Measurements from ENCODE around the gene CHRNB1. TPM values are rescaled to one million over a fixed set of nuclear protein-coding genes. Genes with fewer than 3 reads are reported as not detected.
"Not testable (repeated sequence)": the region's sequence is repeated elsewhere in the genome, so short reads cannot be mapped to it uniquely, and the experiment has no call there.

Gene CHRNB1
- total and polyA plus RNA-seq, 5 experiments from 2014 or later: 5.4 to 24.5 (median 18.1) TPM

DNA sequence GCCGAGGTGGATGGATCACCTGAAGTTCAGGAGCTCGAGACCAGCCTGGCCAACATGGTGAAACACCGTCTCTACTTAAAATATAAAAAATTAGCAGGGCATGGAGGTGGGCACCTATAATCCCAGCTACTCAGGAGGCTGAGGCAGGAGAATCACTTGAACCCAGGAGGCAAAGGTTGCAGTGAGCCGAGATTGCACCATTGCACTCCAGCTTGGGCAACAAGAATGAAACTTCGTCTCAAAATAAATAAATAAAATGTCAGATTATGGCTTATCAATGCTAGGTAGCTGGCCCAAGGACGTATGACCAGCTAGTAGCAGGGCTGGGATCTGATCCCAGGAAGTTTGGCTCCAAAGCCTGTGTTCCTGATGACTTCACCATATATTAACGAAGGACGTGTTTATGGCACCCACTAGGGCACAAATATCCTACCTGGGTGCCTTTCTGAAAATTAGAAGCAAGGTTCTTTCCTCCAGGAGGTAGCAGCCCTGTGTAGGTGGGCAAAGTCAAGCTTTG lies 25.7 kb downstream of the CHRNB1 start:
- not testable (repeated sequence) for H3K27me3 Mint-ChIP-seq, H3K9me3 Mint-ChIP-seq, H3K4me3 Mint-ChIP-seq, ATAC-seq, DNase-seq
- peak overlapping the region in 6 of 10 donors; percentile 25 to 93 (median 58) for H3K27ac Mint-ChIP-seq
- POLR2A ChIA-PET: interaction anchor here (0.7 to 12.5 kb wide), 3 partner anchors 9 to 25 kb away, joined by 3 to 295 read pairs (median 21); partner anchors contain the start of gene ZBTB4
- peaks cover 0 to 25% (median 5%) of the 10 kb centered on the region in 3 donors for H3K36me3 Mint-ChIP-seq
- H3K4me1 Mint-ChIP-seq: peaks cover 16 to 71% (median 52%) of the 10 kb centered on the region in 4 donors

DNA sequence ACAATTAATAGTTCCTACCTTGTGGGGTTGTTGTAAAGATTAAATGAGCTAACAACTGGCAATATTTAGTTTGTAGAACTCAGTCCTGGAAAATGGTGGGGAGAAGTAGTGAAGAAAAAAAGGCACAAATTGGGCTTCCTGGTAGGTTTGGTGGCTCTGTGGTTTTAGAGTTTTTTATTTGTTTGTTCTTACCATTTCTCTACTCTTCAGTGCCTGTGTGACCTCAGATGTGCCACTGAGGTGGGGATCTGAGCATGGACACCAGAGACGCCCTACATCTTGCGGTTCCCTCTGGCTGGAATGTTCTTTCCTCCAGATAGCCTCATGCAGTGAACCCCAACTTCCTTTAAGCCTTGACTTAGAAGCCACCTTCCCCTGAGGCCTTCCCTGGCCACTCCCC lies 26.9 kb downstream of the CHRNB1 start:
- peak in 1 of 10 donors; percentile 31 for DNase-seq
- H3K27ac Mint-ChIP-seq: peak overlapping the region; percentile 27 to 93 (median 82)
- H3K4me3 Mint-ChIP-seq: peak overlapping the region in 8 of 10 donors; percentile 28 to 68 (median 48)
- H3K4me1 Mint-ChIP-seq: peaks cover 24 to 76% (median 57%) of the 10 kb centered on the region in 4 donors
- H3K36me3 Mint-ChIP-seq: peaks cover 0 to 22% (median 2%) of the 10 kb centered on the region in 3 donors
- peak; percentile 51 to 52 for ATAC-seq
- no peaks in the 10 kb centered on the region for H3K9me3 Mint-ChIP-seq
- POLR2A ChIA-PET: interaction anchor here (0.9 to 12.5 kb wide), 4 partner anchors 8 to 13 kb away, joined by 3 to 295 read pairs (median 13); partner anchors contain the start of genes POLR2A, SLC35G6 and ZBTB4
- H3K27me3 Mint-ChIP-seq: no peaks in the 10 kb centered on the region

DNA sequence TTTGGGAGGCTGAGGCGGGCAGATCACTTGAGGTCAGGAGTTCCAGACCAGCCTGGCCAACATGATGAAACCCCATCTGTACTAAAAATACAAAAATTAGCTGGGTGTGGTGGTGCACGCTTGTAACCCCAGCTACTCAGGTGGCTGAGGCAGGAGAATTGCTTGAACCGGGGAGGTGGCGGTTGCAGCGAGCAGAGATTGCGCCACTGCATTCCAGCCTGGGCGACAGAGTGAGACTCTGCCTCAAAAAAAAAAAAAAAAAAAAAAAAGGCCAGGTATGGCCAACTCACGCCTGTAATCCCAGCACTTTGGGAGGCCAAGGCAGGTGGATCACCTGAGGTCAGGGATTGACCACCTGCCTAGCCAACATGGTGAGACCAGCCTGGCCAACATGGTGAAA lies 29.9 kb downstream of the CHRNB1 start:
- peak overlapping the region in 1 of 10 donors; percentile 36 for H3K4me3 Mint-ChIP-seq
- H3K27ac Mint-ChIP-seq: peak overlapping the region in 7 of 10 donors; percentile 43 to 99 (median 72)
- not testable (repeated sequence) for H3K27me3 Mint-ChIP-seq, DNase-seq, ATAC-seq, H3K9me3 Mint-ChIP-seq
- H3K36me3 Mint-ChIP-seq: peaks cover 0 to 16% (median 0%) of the 10 kb centered on the region in 3 donors
- H3K4me1 Mint-ChIP-seq: peaks cover 32 to 79% (median 60%) of the 10 kb centered on the region in 4 donors
- POLR2A ChIA-PET: interaction anchor here (2.1 to 12.5 kb wide), 4 partner anchors 10 to 38 kb away, joined by 19 to 295 read pairs (median 98); partner anchors contain the start of genes CHRNB1, POLR2A and TMEM102

DNA sequence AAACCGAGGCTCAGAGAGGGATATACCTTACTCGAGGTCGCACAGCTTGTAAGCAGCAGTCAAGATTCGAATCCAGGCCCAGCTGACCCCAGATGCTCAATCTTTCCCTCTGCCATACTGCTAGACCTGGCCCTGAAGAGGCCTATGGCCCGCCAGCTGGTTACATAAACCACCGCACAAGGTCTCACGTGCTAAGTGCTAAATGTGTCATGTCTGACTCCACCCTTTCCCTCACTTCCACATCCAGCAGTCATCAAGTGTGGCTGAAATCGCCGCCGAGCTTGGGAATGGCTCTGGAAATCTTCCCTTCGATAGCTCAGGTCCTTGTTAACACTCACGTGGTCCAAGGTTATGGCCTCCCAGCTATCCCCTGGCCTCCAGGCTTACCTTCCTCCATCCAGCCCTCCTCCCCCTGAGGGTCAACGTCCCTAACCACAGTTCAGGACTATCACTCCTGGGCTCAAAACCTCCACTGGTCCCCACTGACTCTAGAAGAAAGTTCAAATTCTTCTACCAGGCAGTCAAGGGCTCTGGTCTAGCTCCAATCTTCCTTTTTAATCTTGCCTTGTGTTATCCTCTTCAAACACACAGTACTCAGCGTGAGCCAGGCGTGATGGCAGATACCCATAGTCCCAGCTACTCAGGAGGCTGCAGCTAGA lies 31.0 kb downstream of the CHRNB1 start:
- H3K36me3 Mint-ChIP-seq: peaks cover 0 to 16% (median 0%) of the 10 kb centered on the region in 3 donors
- ATAC-seq: no peak

DNA sequence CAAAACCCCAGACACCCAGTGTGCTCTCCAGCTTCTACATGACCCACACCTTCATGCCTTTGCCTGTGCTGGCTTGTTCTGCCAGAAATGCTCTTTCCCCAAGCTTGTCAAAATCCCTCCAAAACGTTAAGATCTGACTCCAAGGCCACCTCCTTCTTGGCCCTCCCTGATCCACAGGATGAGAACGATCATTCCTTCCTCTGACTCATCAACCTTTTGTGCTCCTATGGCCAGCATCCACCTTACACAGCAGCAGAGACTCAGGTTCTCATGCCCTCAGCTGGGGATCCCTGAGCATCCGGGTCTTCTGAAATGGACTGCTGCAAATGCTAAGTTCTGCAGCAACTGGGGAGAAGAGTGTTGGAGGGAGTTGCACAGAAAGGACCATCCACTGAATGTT lies 31.6 kb downstream of the CHRNB1 start:
- peaks cover 36 to 85% (median 68%) of the 10 kb centered on the region in 4 donors for H3K4me1 Mint-ChIP-seq
- peaks cover 0 to 16% (median 0%) of the 10 kb centered on the region in 3 donors for H3K36me3 Mint-ChIP-seq
- ATAC-seq (no peak), DNase-seq (no peak)
- H3K4me3 Mint-ChIP-seq: peak overlapping the region; percentile 90 to 100 (median 98)
- peak overlapping the region; percentile 88 to 99 (median 98) for H3K27ac Mint-ChIP-seq
- H3K27me3 Mint-ChIP-seq: no peaks in the 10 kb centered on the region
- no peaks in the 10 kb centered on the region for H3K9me3 Mint-ChIP-seq
- POLR2A ChIA-PET: interaction anchor here (0.7 to 12.5 kb wide), 9 partner anchors 8 to 210 kb away, joined by 3 to 295 read pairs (median 19); partner anchors contain the start of genes CHRNB1, POLR2A, TMEM102 and TP53

More for the DNA sequence above, 31.0 kb downstream of the CHRNB1 start:
- H3K4me1 Mint-ChIP-seq: peaks cover 36 to 85% (median 68%) of the 10 kb centered on the region in 4 donors
- peak overlapping the region; percentile 88 to 99 (median 98) for H3K27ac Mint-ChIP-seq
- no peaks in the 10 kb centered on the region for H3K27me3 Mint-ChIP-seq
- H3K9me3 Mint-ChIP-seq: no peaks in the 10 kb centered on the region
- POLR2A ChIA-PET: interaction anchor here (1.0 to 12.5 kb wide), 7 partner anchors 9 to 211 kb away, joined by 4 to 295 read pairs (median 35); partner anchors contain the start of genes CHRNB1, POLR2A, TMEM102 and TP53
- peak overlapping the region; percentile 90 to 100 (median 98) for H3K4me3 Mint-ChIP-seq
- no peak for DNase-seq

DNA sequence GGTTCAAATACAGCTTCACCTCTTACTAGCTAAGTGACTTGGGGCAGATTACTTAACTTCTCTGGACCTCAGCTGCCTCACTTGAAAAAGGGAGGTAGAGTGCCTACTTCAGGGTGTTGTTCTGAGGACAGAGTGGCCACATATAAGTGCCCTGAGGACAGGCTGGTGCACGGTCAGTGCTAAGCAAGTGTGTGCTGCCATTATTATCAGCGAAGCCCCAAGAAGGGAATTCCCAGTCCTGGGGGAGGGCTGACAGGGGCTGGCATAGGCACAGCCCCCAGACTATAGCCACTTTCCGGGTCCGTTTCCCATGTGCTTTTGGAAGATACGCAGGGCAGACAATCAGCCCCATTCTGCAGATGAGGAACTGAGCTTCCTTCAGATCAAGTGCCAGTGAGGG lies 32.1 kb downstream of the CHRNB1 start:
- Mint-ChIP-seq H3K9me3 (no peaks in the 10 kb centered on the region), H3K36me3 (peaks cover 0 to 16% (median 0%) of the 10 kb centered on the region in 3 donors), H3K4me1 (peaks cover 34 to 85% (median 68%) of the 10 kb centered on the region in 4 donors), H3K4me3 (peak overlapping the region; percentile 90 to 100 (median 98)), H3K27me3 (no peaks in the 10 kb centered on the region), H3K27ac (peak overlapping the region; percentile 88 to 99 (median 98))
- DNase-seq (no peak), ATAC-seq (no peak)
- POLR2A ChIA-PET: interaction anchor here (0.6 to 12.5 kb wide), 12 partner anchors 8 to 210 kb away, joined by 3 to 295 read pairs (median 19); partner anchors contain the start of genes CHRNB1, FGF11, FXR2 and POLR2A

DNA sequence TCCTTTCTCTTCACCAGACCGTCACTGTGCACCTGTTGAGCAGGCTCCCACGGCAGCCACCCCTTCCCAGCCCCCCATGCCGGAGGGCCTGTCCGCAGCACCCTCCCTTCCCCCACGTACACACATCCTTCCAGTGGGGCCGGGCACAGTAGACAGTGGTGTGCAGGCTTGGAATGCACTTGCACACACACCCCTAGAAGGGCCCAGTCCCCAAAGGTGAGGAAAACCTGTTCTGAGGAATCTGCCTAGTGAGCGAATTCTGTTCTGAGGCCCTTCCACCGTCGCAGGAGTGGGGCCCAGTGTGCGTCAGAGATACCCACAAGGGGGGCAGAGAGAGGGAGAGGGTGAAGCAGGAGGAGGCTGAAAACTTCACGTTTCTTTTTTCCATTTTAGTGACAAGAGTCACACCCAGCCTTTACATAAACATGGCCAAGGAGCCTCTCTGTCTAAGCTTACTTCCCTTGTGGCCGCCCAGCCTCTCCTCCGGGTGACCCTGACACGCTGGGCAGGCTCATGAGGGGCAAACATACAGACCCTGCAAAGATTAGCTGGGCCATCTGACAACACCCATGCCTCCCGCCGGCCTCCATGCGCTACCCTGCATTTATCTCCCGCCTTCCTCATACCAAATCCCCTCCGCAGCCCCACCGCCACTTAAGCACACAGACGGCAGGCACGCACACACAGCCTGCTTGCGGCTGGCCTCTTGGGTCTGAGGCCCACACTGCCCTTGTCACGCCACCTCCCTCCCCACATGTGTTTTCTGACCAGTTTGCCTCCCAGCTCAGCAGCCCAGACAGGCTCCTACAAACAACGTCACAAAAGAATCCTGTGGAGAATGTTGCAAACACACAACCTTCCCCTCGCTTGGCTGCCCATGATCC lies 32.8 kb downstream of the CHRNB1 start:
- ATAC-seq: peak; percentile 38 to 39
- DNase-seq: peak; percentile 23 to 82 (median 74)

DNA sequence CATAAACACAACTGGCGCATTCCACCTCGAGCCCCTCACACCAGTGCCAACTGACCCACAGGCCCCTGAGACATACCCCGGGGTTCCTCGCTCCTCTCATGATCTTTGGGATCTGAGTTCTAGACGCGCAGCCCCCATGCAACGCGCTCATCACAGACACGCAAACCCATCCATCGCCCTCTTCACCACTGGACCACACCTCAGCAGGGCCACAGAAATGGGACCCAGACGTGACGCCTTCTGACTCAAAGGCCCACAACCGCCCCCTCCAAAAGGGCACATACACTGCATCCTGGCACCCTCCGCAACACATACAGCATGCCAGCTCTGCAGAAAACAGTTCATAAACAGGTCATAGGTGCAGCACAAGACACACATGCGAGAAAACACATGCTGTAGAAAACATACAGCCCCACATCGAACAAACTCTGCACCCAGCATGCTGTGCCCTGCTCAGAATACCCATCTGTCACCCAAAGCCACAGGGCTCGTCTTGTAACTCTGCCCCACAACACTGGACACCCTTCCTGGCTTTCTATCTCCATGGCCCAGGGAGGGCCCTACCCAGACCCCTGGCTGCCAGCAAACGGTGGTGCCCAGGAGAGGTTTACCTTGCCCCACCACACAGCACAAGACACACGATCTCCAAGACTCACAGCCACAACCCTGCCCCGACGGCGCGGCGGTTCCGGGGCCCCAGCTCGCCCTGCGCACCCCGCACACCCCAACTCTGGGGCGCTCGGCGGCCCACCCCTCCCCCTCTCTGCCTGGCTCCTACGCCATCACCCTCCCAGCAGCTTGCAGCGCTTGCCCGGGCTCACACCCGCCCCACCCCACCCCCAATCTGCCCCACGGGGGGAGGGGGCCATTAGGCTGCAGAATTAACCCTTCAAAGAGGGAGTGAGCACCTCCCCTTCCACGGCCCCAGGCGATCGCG lies 33.7 kb downstream of the CHRNB1 start:
- ATAC-seq: peak; percentile 39 to 51
- peaks cover 0 to 14% (median 0%) of the 10 kb centered on the region in 3 donors for H3K36me3 Mint-ChIP-seq
- peak overlapping the region; percentile 97 to 99 (median 98) for H3K27ac Mint-ChIP-seq
- peak; percentile 57 to 89 (median 76) for DNase-seq
- peak overlapping the region; percentile 90 to 100 (median 98) for H3K4me3 Mint-ChIP-seq
- no peaks in the 10 kb centered on the region for H3K27me3 Mint-ChIP-seq
- peaks cover 42 to 84% (median 73%) of the 10 kb centered on the region in 4 donors for H3K4me1 Mint-ChIP-seq
- no peaks in the 10 kb centered on the region for H3K9me3 Mint-ChIP-seq
- POLR2A ChIA-PET: interaction anchor here (0.6 to 12.5 kb wide), 27 partner anchors 8 to 241 kb away, joined by 3 to 295 read pairs (median 7); partner anchors contain the start of genes ACAP1, CHRNB1, FGF11 and FXR2

More for the DNA sequence above, 32.8 kb downstream of the CHRNB1 start:
- Mint-ChIP-seq H3K27me3 (no peaks in the 10 kb centered on the region), H3K9me3 (no peaks in the 10 kb centered on the region), H3K4me3 (peak overlapping the region; percentile 90 to 100 (median 98)), H3K27ac (peak overlapping the region; percentile 97 to 99 (median 98)), H3K36me3 (peaks cover 0 to 16% (median 0%) of the 10 kb centered on the region in 3 donors), H3K4me1 (peaks cover 34 to 85% (median 70%) of the 10 kb centered on the region in 4 donors)
- POLR2A ChIA-PET: interaction anchor here (0.6 to 12.5 kb wide), 17 partner anchors 10 to 240 kb away, joined by 3 to 295 read pairs (median 6); partner anchors contain the start of genes CHRNB1, FGF11, FXR2 and TMEM102

DNA sequence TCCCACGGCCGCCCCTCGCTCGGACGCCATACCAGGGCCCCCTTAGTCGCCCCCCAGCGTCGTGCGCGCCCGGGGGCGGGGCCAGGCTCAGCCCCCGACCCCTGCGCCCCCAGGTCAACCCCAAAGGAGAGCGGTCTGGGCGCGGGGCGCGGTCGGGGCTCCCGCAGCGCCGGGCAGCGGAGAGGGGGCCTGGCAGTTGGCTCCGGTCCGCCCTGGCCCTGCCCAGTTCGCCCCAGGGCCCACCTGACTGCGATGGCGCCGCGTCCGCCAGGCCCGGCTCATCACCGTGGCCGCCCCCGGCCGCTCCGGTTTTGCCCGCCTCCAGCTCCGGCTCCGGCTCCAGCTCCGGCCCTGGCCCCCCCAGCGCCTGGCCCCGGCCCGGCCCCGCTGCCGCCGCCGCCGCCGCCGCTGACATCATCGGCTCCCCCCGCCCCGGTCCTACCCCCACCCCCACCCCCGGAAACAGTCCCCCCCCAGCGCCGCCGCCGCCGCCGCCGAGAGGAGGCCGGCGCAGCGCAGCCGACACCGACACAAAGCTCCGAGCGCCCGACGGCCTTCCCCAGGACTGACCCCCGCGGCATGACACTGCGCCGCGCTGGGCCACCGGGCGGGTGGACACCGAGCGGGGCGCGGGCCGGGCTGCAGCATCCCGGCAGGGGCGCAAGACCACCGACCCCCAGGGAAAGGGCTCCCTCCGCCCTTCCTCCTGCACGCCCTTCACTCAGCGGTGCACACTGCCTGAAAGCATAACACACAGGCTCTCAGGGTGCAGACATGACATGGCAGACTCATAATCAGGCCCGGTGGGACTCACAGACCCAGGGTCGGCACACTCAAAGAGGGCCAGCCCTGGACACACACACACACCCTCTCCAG lies 34.6 kb downstream of the CHRNB1 start, which contains the start of gene ZBTB4:
TSS of gene ZBTB4 (minus strand) at position 419 of the 876 bp plus-strand sequence. CDS start 12,830 bp downstream, outside the sequence.
- Mint-ChIP-seq H3K27me3 (no peaks in the 10 kb centered on the region), H3K27ac (peak within 1 kb of the TSS; percentile 97 to 100 (median 100)), H3K4me1 (peaks cover 45 to 79% (median 70%) of the 10 kb centered on the region in 4 donors), H3K4me3 (peak within 1 kb of the TSS; percentile 90 to 100 (median 98)), H3K9me3 (no peaks in the 10 kb centered on the region), H3K36me3 (peaks cover 0 to 13% (median 0%) of the 10 kb centered on the region in 3 donors)
- POLR2A ChIA-PET: interaction anchor here (0.6 to 12.5 kb wide), 32 partner anchors 9 to 265 kb away, joined by 3 to 295 read pairs (median 6); partner anchors contain the start of genes ACAP1, CHRNB1, FGF11 and FXR2
- DNase-seq (peak; percentile 59 to 85 (median 74)), ATAC-seq (peak; percentile 2 to 13)

DNA sequence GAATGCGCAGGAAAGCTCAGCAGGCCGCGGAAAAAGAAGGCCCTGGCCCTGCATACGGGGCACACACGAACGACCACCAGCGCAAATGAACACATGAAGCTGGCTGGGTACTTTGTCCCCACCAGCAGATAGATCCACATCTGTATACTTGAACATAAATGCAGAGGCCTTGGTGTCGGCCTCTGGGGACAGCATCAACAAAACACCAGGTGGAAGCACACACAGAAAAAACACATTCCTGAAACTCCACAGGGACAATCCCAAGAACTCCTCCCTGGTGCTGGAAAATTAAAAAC lies 35.2 kb downstream of the CHRNB1 start:
- peaks cover 0 to 16% (median 0%) of the 10 kb centered on the region in 3 donors for H3K36me3 Mint-ChIP-seq
- H3K4me1 Mint-ChIP-seq: peaks cover 47 to 80% (median 73%) of the 10 kb centered on the region in 4 donors
- DNase-seq (no peak), ATAC-seq (no peak)
- POLR2A ChIA-PET: interaction anchor here (0.6 to 12.5 kb wide), 31 partner anchors 9 to 266 kb away, joined by 3 to 295 read pairs (median 5); partner anchors contain the start of genes ACAP1, CHRNB1, FGF11 and GABARAP
- no peaks in the 10 kb centered on the region for H3K9me3 Mint-ChIP-seq
- peak overlapping the region; percentile 97 to 100 (median 99) for H3K27ac Mint-ChIP-seq
- H3K4me3 Mint-ChIP-seq: peak overlapping the region; percentile 84 to 100 (median 93)
- H3K27me3 Mint-ChIP-seq: no peaks in the 10 kb centered on the region

Data from naive thymus-derived CD8-positive, alpha-beta T cell (primary cell).